SK-N-MC (cell line): Measurements from ENCODE around the gene PMPCA.

ENCODE experiments used
- DNase-seq: peaks from one replicate; pipeline ENCODE4 v3.0.0-alpha.2; 2011; ENCODE audit warnings: low read depth, low spot score
- H3K27ac ChIP-seq: fragments of 200-600 bp; sonication (generic); 2 replicates; pipeline ENCODE4 v1.5.1; 2016; ENCODE audit warnings: mixed run types
- H3K36me3 ChIP-seq: fragments of 200-600 bp; sonication (generic); 2 replicates; pipeline ENCODE4 v1.6.1; 2017; ENCODE audit warnings: antibody characterized with exemption, low read length, mixed read lengths; ENCODE audit not compliant: insufficient read depth
- H3K4me3 ChIP-seq: fragments of 200-600 bp; sonication (generic); 2 replicates; pipeline ENCODE4 v1.5.1; 2016
- H3K9ac ChIP-seq: fragments of 200-600 bp; sonication (generic); 2 replicates; pipeline ENCODE4 v1.8.0; 2017; ENCODE audit warnings: mixed run types, mixed read lengths; ENCODE audit not compliant: insufficient read length
- H3K9me3 ChIP-seq: fragments of 200-600 bp; sonication (generic); 2 replicates; pipeline ENCODE4 v1.6.1; 2017; ENCODE audit warnings: low read depth, mild to moderate bottlenecking, antibody characterized with exemption, low read length, moderate library complexity, mixed read lengths
- EZH2 ChIP-seq: fragments of 200-600 bp; sonication (generic); IDR thresholded peaks from one replicate; pipeline ENCODE4 v1.6.1; 2017; ENCODE audit warnings: antibody characterized with exemption
- FOXP2 ChIP-seq: optimal IDR thresholded peaks from 2 replicates; pipeline ENCODE3; 2011; ENCODE audit warnings: mild to moderate bottlenecking, moderate library complexity; ENCODE audit not compliant: insufficient read depth; ENCODE audit errors: extremely low read length, control extremely low read depth
- POLR2AphosphoS5 ChIP-seq: IDR thresholded peaks from 2 replicates; pipeline ENCODE4 v1.6.1; 2012; ENCODE audit warnings: mild to moderate bottlenecking, low read depth, low read length, borderline replicate concordance

The PMPCA gene

DNA sequence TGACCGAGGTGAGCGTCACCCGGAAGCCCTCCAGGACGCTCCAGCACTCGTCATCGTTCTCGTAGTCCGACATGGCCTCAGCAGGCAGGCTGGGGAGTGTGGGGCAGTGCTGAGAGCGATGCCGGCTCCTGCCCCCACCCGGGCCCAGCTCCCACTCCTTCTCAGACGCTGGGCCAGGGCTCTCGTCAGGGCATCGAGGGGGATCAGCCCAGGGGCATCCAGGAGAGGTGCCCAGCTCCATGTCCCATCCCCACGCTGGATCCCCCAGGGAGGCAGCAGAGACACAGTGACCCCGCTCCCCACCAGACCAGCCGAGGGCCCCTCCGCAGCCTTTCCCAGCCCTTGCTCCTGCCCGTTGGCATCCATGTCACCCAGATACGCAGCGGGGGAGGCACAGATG is 38.5 kb upstream of the PMPCA start:
- Histone ChIP-seq H3K4me3 (no peak overlapping the region), H3K36me3 (no peaks in the 10 kb centered on the region), H3K27ac (no peak overlapping the region), H3K9me3 (no peaks in the 10 kb centered on the region), H3K9ac (no peak overlapping the region)
- DNase-seq: no peak
- TF ChIP-seq EZH2: no peak
- TF ChIP-seq POLR2AphosphoS5: no peak
- no peak for TF ChIP-seq FOXP2

DNA sequence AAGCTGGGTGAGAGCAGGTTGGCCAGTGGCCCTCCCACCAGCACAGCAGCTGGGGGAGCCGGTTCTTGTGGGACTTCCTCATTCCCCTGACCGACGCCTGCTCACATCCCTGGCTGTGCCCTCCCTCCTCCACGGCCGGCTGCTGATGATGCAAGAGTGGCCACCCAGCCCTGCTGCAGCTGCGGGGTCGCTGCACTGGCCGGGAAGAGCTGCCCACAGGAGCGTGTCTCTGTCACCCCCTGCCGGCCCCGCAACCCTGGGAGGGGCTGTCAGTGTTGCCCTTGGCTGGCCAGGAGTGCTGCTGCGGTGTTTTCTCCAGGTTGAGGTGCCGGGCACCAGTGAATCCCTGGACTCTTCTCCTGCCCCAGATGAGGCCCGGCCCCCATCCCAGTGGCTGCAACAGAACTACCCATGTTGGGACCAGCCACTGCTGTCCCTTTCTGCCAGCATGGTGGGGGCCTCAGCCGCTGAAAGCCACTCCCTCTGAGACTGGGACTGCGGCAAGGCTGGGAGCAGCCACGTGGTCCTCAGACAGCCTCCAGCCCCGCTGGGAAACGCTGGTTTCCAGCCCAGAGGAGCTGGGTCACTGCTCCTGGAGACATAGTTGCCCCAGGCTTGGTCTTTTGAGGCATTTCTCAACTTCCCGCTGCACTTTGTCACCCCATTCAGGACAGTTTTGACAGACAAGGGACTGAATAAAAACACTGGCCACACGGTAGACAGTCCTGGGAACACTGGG is 37.7 kb upstream of the PMPCA start:
- Histone ChIP-seq H3K27ac (peak overlapping the region; percentile 73; the same call in 1 of the 2 replicates), H3K4me3 (no peak overlapping the region), H3K9me3 (no peaks in the 10 kb centered on the region), H3K36me3 (no peaks in the 10 kb centered on the region), H3K9ac (no peak overlapping the region)
- TF ChIP-seq FOXP2 (no peak), EZH2 (no peak), POLR2AphosphoS5 (no peak)
- DNase-seq: no peak

DNA sequence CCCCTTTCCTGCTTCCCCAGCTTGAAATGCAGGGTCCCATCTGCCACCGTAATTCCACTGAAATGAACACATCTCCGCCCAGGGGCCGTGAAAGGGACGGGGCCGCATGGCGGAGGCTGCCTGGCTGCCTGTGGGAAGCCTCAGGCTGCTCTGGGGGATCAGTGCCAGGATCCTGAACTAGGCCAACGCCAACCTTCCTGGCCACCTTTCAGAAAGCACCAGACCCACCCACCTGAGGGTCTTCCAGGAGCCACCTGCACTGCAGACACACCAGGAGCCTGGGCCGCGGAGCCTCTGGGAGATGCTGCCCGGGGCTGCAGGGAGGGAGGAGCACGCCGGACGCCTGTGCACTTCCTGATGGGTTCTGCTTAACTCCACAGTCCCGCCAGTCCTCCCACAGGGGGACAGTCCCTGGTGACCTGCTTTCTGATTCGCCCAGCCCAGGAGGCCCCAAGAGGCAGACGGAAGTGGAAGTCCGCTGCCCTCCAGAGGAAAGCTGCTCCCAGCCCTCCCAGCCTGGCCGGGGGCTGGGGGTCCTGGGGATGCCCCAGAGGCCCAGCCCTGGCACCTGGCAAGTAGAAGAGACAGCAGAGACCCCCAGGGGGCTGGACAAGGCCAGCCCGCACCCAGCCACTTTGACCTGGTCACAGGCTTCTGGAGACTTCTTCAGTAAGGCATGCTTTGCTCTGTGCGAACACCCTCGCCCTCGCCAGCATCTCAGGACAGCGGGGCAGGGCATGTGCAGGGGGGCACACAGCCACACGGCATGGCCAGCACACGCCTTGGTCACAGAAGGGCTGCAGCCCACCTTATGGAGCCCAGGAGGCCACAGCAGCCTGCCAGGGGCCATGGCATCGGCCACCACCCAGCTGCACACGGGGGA is 36.9 kb upstream of the PMPCA start, which contains the start of gene CARD9:
Gene CARD9, minus strand, starts transcription at position 370 of the 883 bp plus-strand sequence. CDS start 1,591 bp downstream, outside the sequence.
- Histone ChIP-seq H3K9me3 (no peaks in the 10 kb centered on the region), H3K9ac (no peak within 1 kb of the TSS), H3K36me3 (no peaks in the 10 kb centered on the region), H3K27ac (peak within 1 kb of the TSS; percentile 73; the same call in 1 of the 2 replicates), H3K4me3 (no peak within 1 kb of the TSS)
- TF ChIP-seq POLR2AphosphoS5 (no peak; the same call in 1 of the 2 replicates), EZH2 (no peak), FOXP2 (no peak)
- no peak for DNase-seq

DNA sequence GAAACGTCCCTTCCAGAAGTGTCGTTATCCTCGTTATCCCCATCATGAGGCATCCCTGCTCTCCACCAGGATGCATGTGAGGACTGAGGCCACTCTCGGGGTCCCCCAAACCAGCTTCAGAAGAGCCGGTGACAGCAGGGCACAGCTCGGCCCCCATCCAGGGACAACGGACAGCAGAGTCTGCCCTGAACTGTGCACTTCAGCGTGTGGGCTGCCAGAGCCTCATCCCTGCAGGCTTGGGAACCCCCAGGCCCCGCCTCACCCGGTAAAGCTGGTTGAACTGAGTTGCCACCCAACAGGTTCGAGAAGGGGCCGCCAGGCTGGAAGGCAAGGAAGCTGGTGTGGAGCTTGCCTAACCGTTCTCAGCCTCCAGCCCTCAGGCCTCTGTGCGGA is 36.3 kb upstream of the PMPCA start:
- TF ChIP-seq POLR2AphosphoS5: no peak
- TF ChIP-seq FOXP2: no peak
- no peak for TF ChIP-seq EZH2
- Histone ChIP-seq H3K9ac (no peak overlapping the region), H3K36me3 (no peaks in the 10 kb centered on the region; the same call in 1 of the 2 replicates), H3K4me3 (no peak overlapping the region), H3K9me3 (no peaks in the 10 kb centered on the region), H3K27ac (no peak overlapping the region)
- no peak for DNase-seq

DNA sequence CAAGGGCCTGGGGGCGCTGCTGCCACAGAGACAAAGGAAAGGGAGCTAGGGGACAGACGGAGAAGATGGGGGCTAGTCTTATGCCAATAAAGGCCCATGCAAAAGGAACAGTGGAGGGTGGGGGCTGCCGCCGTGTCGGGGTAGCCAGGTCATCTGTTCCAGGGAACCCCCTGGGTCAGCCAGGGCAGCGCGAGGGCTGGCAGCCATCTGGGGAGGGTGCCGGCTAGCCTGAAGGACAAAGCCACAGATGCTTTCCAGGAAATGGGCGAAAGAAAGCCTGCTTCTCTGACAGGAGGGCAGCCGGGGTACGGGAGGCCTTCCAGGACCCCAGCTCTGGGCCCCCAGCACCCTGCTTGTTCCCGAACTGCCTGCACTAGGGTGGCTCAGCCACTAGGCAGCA is 35.4 kb upstream of the PMPCA start:
- Histone ChIP-seq H3K4me3 (no peak overlapping the region), H3K36me3 (no peaks in the 10 kb centered on the region; the same call in 1 of the 2 replicates), H3K9ac (no peak overlapping the region), H3K27ac (no peak overlapping the region), H3K9me3 (no peaks in the 10 kb centered on the region)
- TF ChIP-seq EZH2 (no peak), FOXP2 (no peak), POLR2AphosphoS5 (no peak; the same call in 1 of the 2 replicates)
- DNase-seq: no peak

DNA sequence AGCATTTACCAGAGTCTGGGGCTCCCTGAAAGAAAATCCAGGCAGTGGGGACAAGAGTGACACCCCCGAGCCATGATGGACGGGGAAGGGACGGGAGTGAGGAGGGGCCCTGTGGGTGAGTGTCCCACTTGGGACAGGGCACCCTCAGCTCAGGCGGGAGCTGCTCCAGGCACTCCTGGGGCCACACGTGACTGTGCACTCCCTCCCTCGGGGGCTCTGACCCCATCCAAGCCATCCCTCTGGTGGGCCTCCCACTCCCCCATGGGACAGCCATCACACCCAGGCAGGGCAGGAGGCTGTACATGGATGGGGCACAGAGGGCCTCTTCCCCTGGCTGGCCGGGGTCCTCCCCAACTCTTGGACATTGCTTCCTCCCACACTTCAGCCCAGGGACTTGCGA is 34.0 kb upstream of the PMPCA start:
- Histone ChIP-seq H3K9me3 (no peaks in the 10 kb centered on the region), H3K9ac (no peak overlapping the region), H3K4me3 (no peak overlapping the region), H3K36me3 (peaks cover 5% of the 10 kb centered on the region; the same call in 1 of the 2 replicates), H3K27ac (no peak overlapping the region)
- TF ChIP-seq EZH2 (no peak), FOXP2 (no peak), POLR2AphosphoS5 (no peak)
- DNase-seq: no peak

DNA sequence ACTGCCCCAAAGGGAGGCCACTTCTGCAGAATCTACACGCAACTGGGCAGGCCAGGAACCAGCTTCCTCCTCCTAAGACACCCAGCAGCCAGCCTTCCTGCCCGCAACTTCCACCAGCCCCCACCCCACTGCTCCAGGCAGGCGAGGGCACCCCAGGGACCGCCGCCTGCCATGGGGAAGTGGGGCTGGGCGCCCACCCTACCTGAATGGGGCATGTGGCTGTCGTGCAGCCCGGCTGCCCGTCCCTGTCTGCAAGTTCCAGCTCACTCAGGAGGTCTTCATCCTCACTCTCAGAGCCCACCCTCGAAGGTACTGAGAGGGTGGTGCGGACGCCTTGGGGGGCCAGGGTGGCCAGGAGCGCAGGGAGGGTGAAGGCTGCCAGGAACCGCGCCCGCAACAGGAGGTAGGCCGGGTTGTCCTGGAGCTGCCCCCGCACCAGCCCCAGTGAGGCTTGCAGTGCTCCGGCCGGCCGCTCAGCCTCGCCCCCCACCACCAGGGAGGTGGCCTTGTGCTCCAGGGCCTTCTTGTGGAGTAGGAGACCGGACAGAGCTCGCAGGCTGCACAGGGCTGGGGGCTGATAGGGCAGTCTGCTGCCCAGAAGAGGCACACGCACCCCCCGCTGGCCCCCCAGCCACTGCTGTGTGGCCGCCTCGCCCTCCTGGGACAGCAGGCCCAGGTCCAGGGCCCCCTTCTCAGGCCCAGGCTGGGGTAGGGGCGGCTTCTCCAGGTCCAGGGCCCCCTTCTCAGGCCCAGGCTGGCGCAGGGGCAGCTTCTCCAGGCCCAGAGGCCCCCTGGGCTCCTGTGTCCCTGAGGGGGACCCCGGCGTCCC is 32.9 kb upstream of the PMPCA start:
- TF ChIP-seq EZH2 (no peak), POLR2AphosphoS5 (no peak), FOXP2 (no peak)
- Histone ChIP-seq H3K36me3 (peaks cover 5% of the 10 kb centered on the region; the same call in 1 of the 2 replicates), H3K4me3 (no peak overlapping the region), H3K9ac (no peak overlapping the region), H3K9me3 (no peaks in the 10 kb centered on the region), H3K27ac (no peak overlapping the region)
- DNase-seq: no peak
